Measurements from ENCODE around the gene SYTL3. TPM values are rescaled to one million over a fixed set of nuclear protein-coding genes. Genes with fewer than 3 reads are reported as not detected.

The SYTL3 gene
- total and polyA plus RNA-seq, 9 of the 15 experiments (the other 6 are each of a cell fraction or from before 2014, with no cell fraction given), result 0.04 to 0.46 (median 0.17) TPM; not detected in 1

GRCh38 chr6:158643836-158644230 lies 6.0 kb upstream of the SYTL3 start:
- DNase-seq (ENCODE audit: extremely low read depth in 1 of 4, low spot score in 3 of 4) (peak in 1 of 4 experiments; percentile 46), FAIRE-seq (no peak), ATAC-seq (peak; percentile 10)
- Histone ChIP-seq H3K27ac (ENCODE audit: extremely low read depth, low read depth, low read length) (peak overlapping the region; percentile 94), H3K4me3 (peak overlapping the region; percentile 93), H4K20me1 (replicated peaks; ENCODE audit: control insufficient read depth, insufficient read depth, low read length) (peaks cover 5% of the 10 kb centered on the region; the same call in 1 of the 2 replicates), H3K9ac (ENCODE audit: insufficient read depth in 1 of 2, low read depth in 2 of 2, low read length in 2 of 2) (peak overlapping the region; percentile 93 to 99), H3K9me1 (ENCODE audit: control insufficient read depth, insufficient read depth, low read length) (no peaks in the 10 kb centered on the region), H3K27me3 (ENCODE audit: control insufficient read depth in 2 of 2, insufficient read depth in 2 of 2, low read length in 2 of 2) (peaks cover 8% of the 10 kb centered on the region in 2 experiments; a peak in 3 of 5 replicates), H3K4me1 (replicated peaks in 1 of 2; ENCODE audit: control insufficient read depth in 2 of 2, insufficient read depth in 2 of 2, low read length in 2 of 2) (peaks cover 18 to 20% of the 10 kb centered on the region in 2 experiments; a peak in 4 of 5 replicates), H3K9me3 (replicated peaks; ENCODE audit: control insufficient read depth, insufficient read depth, low read depth, low read length) (no peaks in the 10 kb centered on the region), H3K79me2 (ENCODE audit: control insufficient read depth, insufficient read depth, low read length) (peaks cover 44% of the 10 kb centered on the region), H2AFZ (ENCODE audit: low read depth, low read length) (peak overlapping the region; percentile 96), H3K36me3 (ENCODE audit: control insufficient read depth, insufficient read depth, low read length) (peaks cover 29% of the 10 kb centered on the region; the same call in 2 of the 3 replicates), H3K4me2 (ENCODE audit: insufficient read depth, low read length) (peak overlapping the region; percentile 86)
- BruUV-seq (replicated peaks), result no TSS peak
- intact Hi-C loops (cut with micrococcal nuclease) (no loop called here), in situ Hi-C loops (cut with MboI) (no loop called here)
- no peak for TF ChIP-seq ZC3H4 (CRISPR knock-in tag; IDR thresholded peaks at IDR 0.05; ENCODE audit: borderline replicate concordance)
- no peak for TF ChIP-seq CREM (IDR thresholded peaks at IDR 0.05; ENCODE audit: low read depth)
- peak; percentile 24; the same call in 1 of the 2 replicates for TF ChIP-seq TGIF2 (CRISPR knock-in tag; IDR thresholded peaks at IDR 0.05)
- TF ChIP-seq BRD4 (IDR thresholded peaks at IDR 0.05), result 0 out of 2 replicates have a peak, but pooled peaks have one; percentile 31
- TF ChIP-seq ZNF592 (IDR thresholded peaks at IDR 0.05), result 0 out of 2 replicates have a peak, but pooled peaks have one; percentile 43
- peak; percentile 7 for TF ChIP-seq NEUROD1 (IDR thresholded peaks at IDR 0.05; ENCODE audit: borderline replicate concordance, low read depth, low read length, partially characterized antibody)
- 0 out of 2 replicates have a peak, but pooled peaks have one; percentile 75 for TF ChIP-seq ZNF431 (CRISPR knock-in tag; IDR thresholded peaks at IDR 0.05)
- TF ChIP-seq UBTF (IDR thresholded peaks at IDR 0.05; ENCODE audit: borderline replicate concordance in 1 of 2, low read depth in 2 of 2, low read length in 2 of 2), result no peak
- ChIA-PET CTCF (ENCODE audit: low intra/inter-chr PET ratio) (no interaction called here), POLR2A (interaction anchor here (0.5 to 1.9 kb wide), 13 partner anchors 10 to 200 kb away, joined by 3 to 7 read pairs (median 3); no protein-coding TSS in a partner anchor)
- WGBS (ENCODE audit: insufficient coverage, low coverage, missing lambda C conversion rate), result 2% methylated on average over 21 of the region's 21 CpGs

Data from K562 (cell line).